ENCODE data around the gene MYL5.

GRCh38 chr4:636628-637159 is 37.6 kb upstream of the MYL5 start:
- TF ChIP-seq POLR2A (IDR thresholded peaks at IDR 0.05; ENCODE audit: low read depth, low read length), result no peak
- TF ChIP-seq POLR2AphosphoS5 (IDR thresholded peaks at IDR 0.05; ENCODE audit: low read depth, low read length), result no peak

All from GM12892 (cell line).